ENCODE results near the gene ZC3H18.
A peak's percentile ranks its signal among the peaks of the same experiment; 100 is the strongest.

Gene ZC3H18

DNA sequence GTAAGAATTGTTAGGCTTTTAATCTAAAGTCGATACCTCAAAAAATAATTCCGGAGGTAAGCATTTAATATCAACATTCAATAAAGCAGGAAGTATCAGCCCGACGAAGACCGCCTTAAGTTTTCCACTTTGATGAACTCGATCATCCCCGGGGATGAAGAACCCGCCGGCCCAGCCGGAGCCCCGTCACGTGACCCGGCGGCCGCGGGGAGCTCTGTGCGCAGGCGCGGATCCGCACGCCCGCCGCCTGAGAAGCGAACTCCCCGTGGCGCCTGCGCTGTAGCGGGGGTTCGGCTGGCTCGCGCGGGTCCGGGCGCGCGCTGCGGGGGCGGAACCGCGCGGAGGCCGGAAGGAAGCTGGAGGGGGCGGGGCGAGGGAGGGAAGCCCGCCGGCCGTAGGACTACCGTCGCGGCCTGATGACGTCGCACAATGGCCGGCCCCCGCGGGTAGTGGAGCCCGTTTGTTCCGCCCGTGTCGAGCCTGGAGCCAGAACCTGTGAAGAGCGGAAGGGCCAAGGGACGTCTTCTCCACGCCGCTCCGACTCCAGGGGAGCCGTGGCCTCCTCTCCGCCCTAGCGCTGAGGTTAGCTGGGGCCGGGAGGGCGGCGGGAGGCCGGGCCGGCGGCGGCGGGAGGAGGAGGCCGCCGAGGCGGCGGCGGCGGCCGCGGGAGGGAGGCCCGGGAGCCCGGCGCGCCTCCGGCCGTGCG is at the start of gene ZC3H18:
ZC3H18 (plus strand) TSS at position 419 of the 706 bp plus-strand sequence. CDS start 6,721 bp downstream, outside the sequence.
- peak; percentile 95 for DNase-seq (ENCODE audit: low read depth)

DNA sequence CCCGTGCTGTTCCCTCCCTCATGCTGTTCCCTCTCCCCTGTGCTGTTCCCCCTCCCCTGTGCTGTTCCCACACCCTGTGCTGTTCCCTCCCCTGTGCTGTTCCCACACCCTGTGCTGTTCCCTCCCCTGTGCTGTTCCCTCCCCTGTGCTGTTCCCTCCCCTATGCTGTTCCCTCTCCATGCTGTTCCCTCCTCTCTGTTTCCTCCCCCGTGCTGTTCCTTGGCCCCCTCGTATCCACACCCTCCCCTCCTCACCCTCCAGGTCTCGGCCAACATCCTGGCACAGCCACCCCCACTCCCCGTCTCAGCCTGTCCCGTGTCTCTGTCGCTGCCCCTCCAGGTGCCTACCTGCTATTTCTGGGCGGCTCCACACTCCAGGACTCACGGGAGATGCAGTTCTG is 48.5 kb upstream of the ZC3H18 start:
- DNase-seq (ENCODE audit: low read depth) = no peak

DNA sequence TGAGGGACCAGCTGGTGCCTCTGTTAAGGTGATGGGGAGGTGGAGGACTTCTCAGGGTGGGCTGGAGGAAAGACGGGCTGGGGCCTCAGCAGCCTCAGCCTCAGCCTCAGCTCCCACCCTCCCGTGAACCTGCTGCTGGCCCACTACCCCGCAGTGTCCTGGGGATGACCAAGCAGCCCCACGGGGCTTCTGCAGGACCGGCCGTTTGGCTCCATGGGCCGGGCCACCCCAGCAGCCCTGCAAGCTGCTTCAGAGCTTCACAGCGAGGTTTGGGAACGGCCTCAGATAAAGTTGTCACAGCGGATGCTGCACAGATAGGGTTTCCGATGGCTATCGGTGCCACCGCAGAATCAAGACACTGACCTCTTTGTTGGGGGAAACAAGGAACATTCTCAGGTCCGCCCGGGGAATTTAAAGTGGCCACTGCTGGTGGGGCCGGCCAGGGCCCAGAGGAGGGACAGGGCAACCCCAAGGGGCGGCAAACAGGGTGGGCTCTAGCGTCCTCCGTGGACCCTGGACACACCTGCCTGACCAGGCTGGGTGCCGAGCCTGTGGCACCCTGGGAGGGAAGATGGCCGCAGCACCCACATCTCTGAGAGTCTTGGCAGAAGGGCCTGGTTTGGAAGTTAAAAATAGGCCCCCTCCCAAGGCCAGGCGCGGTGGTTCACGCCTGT is 47.8 kb upstream of the ZC3H18 start:
- DNase-seq (ENCODE audit: low read depth) = no peak

DNA sequence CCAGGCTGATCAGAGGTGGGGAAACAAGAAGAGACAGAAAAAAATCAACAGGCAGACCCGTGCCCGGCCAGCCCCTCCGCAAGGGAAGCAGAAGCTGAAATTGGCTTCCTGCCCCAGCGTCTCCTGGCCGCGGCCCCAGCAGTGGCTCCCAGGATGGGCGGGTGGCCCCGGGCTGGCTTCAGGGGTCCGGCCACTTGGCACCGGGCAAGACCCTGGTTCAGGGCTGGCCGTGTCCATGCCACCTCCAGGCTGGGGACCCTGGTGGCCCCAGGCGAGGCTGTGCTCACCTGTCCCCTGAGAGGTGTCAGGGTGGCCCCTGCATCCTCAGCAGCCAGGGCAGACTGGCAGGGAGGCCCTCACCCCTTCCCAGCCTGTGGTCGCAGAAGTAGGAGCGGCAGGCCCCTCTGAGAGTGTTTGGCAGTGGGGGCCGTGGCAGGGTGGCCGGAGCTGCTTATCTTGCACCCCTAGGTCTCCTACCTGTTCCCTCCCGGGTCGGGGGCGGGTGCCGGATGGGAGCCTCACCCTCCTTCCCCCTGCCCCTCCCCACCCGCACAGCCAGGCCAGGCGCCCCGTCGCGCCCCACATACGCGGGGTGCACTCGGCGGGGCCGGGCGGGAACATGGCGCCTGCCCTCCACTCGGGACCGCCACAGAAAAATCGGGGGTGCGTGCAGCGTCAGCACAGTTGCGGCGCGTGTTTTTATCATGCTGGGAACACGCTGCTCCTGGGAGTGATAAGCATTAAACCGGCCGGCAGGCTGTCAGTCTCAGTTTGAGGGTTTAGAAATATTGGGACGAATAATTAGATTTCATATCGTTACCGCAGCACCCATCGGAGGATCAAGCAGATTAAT is 46.7 kb upstream of the ZC3H18 start:
- DNase-seq (ENCODE audit: low read depth) = no peak

DNA sequence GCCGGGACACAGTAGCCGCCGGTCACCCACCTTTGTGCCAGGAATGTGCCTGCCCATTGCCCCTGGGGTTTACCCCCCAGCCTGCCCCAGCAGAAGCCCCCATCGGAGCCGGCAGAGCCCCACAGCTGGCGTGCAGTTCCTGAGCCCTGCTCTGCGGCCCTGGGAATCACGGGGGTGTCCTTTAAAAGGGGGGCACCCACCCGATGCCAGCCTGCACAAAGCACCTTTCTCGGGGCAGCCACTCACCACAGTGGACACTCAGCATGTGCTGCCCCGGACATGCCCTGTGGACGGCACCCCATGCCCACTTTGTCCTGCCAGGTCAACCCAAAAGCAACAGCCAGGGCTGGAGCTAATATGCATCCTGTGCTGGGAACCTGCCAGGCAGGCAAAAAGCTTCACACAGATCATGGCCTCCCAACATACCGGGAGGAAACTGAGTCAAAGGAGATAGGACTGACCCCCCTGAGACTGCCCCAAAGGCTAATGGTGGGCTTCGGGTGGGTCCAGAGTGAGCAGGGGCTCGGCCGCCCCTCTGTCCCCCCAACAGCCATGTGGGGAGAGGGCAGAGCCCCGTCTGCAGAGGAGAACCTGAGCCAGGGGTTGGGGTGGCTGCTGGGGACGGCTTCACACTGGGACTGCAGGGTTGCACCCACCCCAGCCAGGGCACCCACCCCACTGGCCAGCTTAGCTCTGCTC is 45.8 kb upstream of the ZC3H18 start:
- no peak for DNase-seq (ENCODE audit: low read depth)

DNA sequence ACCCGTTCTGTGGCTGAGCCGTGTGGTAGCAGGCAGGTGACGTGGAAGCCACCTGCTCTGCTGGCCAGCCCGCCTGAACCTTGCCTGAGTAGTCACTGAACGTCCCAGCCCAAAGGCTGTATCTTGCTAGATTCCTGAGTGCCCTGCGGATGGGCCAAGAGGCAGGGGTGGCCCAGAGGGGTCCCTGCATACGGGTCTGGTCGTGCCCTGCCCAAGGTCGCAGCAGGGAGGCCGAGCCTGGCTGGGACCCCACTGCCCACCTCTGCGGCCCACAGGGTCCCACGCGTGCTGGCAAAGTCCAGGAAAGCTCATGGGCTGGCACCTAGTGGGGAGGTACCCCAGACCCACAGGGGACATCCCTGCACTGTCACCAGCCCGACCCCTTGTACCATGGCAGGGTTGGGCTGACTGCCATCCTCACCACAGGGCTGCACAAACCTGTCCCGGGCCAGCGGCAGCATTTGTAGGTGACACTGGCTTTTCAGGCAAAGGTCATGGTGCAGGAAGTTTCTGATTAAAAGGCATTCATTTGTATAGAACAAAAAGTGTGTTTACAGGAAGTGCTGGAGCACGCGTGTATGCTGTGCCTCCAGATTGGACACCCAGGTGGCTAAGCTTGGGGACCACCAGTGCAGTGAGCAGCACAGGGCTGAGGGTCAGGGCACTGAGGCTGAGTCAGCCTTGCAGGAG is 45.1 kb upstream of the ZC3H18 start:
- DNase-seq (ENCODE audit: low read depth) = no peak

DNA sequence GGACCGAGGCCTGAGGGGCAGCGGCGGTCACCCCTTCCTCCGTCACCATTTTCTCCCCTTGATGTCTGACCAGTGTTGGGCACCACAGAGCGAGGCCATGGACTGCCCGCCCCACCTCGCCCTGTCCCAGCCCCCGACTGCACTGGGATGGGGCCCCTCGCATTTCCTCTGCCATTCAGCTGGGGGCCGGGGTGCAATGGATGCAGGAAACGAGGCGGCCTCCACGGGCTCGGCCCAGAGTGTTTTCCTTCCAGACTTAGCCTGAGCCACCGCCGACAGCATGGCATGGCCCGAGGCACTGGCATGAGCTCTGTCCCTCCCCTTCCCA is 44.6 kb upstream of the ZC3H18 start:
- DNase-seq (ENCODE audit: low read depth) = no peak

DNA sequence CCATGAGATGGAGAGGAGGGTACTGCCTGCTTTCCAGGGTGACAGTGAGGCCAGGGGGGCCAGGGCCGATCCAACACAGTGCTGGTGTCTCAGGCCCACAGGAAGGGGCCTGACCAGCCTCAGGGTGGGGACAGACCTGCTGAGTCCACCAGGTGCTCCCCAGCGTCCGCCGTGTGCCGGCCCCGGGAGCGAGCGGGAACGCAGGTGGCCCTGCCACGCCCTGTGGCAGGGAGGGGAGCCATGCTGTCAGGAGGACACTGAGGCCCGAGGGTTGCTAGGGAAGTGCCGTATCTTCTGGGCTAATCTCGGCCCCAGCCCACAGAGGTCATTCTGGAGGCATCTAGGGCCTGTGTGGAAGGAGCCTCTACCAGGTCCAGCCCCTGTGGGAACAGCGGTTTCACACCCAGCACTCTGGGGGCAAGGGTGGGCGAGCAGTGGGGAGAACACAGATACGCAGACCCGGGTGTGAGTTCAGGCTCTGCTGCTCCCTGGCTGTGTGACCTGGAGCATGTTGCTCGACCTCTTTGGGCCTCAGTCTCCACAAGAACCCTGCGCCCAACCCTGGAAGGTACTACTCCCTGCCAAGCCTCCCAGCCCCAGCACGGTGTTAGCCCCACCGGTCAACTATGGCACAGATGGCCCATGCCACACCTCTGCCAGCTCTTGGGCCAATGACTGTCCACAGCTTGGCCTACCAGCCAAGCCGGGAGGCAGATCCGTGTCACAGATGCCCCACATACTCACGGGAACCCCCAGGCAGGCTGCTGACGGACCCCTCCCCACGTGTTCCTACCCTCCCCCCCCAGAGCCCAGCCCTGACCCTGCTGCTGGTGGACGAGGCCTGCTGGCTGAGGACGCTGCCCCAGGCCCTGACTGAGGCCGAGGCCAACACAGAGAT is 43.9 kb upstream of the ZC3H18 start:
- DNase-seq (ENCODE audit: low read depth) = no peak

DNA sequence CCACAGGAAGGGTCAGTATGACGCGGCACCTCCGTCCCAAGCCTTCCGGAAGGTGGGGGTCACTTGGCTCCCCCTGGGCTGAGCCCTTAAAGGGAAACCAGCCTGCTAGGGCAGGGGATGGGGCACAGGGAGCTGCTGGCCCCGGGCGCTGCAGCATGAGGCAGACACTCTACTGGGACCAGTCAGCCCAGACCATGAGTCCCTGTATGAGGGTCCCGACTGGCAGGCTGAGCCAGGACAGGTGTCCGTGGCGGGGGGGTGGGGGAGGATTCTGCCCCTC is 43.4 kb upstream of the ZC3H18 start:
- DNase-seq (ENCODE audit: low read depth) = no peak

DNA sequence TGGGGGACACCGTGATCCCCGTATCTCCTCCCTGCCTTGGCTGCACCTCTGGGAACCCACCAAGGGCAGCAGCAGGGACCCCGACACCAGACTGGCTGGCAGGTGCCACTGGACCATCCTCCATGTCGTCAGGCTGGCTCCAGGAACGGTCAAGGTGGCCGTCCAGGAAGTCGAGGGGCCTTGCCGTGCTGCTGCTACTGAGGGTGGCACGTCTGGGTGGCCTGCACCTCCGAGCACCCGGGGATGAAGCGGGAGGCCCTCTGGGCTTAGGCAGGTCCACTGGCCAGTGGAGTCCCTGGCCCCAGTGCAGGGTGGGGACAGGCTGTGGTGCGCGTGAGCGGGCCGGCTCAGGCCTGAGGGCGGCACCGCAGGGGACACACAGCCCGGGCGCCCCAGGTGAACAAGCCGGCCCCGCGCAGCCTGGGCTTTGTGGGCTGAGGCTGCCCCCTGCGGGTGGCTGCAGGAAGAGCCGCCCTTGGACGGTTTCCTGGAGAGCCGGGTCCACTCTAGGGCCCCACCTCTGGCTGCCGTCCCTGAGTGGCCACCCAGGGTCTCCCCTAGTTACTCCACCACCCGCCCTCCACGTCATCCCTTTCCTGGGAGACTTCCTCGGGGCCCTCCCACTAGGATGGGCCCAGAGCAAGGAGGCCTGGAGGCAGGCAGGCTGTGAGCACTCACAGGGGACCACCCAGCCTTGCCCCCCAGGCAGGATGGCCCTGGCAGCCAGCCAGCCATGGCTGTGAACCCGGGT is 42.8 kb upstream of the ZC3H18 start:
- DNase-seq (ENCODE audit: low read depth) = peak; percentile 64

DNA sequence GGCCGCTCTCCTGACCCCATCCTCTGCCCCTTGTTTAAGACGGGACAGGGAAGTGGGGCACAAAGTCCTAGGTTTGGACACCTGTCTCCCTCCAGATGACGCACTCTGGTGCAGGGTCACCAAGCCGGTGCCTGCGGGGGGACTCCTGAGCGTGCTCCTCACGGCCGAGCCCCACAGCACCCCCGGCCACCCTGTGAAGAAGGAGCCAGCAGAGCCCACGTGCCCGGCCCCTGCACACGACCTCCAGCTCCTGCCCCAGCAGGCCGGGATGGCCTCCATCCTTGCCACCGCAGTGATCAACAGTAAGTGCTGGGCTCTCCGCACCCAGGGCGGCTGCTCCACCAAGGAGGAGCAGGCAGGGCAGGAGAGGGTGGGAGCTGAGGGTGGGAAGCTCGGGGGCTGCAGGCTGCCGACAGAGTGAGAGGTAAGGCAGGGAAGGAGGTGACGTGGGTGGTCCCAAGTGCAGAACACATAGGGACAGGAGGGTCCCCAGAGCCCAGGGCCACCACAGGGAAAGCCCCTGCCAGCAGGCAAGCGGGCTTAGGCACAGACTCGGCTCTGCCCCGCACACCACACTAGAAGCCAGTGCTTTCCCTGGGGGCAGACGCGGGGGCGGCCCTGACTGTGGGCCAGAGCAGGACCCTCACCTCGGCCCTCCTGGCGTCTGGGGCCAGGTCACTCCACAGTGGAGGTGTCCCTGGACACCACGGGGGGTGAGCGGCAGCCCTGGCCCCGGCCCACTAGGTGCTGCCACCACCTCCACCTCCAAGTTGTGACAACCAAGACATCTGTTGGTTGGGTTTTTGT is 42.1 kb upstream of the ZC3H18 start:
- no peak for DNase-seq (ENCODE audit: low read depth)

DNA sequence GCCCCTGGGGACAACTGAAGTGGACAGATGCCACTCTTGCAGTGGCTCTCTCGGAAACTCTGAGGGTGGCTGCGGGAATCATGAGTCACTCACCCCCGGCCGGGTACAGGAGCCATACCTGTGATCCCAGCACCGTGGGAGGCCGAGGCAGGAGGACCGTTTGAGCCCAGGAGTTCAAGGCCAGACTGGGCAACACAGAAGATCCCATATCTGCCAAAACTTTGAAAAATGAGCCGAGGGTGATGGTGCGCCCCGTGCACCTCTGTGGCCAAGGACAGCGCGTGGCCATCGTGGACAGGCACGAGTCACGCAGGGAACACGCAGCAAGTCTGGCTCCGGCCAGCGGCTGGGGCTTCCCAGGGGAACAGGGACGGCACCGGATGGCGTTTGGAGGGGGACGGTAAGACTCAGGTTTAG is 41.3 kb upstream of the ZC3H18 start:
- no peak for DNase-seq (ENCODE audit: low read depth)

DNA sequence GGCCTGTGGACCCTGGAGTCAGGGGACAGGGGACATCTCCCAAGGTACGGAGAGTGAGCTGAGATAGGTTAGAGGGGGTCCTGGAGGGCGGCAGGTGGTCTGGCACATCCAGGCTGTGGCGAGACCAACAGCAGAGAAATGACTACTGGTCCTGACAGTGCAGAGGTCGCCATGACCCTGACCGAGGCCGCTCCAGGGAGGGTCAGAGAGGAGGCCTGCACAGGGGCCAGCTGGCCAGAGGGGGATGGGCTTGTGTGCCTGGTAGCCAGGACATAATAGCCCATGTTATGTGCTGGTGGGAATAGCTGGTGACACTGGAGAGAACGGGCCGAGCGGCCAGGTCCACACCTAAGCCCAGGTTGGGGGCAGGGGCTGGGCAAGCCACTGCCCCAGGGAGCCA is 40.6 kb upstream of the ZC3H18 start:
- DNase-seq (ENCODE audit: low read depth) = no peak

DNA sequence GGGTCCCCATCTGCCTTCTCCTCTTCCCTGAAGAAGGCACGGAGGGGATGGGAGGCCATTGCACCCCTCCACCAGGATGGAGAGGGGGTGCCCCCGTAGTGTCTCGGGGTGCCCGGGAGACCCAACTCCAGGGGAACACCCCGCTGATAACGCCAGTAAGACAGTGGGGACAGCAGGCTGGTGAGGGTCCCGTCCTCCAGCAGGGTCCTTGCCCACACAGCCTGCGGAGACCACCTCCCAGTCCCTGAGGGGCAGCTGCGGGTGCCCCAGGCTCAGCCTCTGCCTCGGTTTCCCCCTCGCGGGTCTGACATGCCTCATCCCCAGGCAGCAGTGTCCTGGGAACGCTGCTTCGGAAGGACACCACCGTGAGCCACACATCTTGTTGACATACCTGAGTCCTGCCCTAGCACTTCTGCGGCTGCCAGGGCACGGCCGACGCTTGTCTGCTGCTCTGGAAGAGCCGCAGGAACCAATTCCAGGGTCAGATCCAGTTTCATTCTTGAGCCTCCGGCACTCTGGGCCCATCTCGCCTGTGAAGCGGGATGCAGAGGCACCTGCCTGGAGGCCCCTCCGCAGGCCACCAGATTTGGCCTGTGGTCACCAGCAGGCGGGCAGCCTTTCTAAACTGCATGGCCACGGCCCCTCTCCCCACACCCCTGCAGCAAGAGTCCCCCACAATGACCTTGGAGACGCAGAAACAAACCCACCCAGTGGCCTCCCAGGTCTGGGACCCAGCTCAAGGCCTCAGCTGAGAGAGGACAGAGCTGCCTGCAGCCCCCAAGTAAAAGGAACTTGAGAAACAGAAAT is 39.9 kb upstream of the ZC3H18 start:
- no peak for DNase-seq (ENCODE audit: low read depth)

DNA sequence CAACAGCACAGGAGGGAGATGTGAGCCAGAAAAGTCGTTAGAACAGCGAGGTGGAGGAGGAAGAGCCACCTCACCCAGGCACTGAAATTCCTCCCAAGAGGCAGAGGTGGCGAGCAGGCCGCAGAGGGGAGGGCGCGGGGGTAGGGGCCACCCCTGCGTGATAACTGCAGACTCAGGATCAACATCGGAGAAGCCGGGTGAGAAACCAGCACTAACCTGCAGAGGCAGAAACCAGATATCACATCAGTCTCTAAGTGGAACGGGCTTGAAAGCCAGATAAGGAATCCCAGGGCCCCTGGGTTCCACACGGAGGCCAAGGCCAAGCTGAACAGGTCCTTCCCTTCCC is 39.4 kb upstream of the ZC3H18 start:
- DNase-seq (ENCODE audit: low read depth) = no peak

DNA sequence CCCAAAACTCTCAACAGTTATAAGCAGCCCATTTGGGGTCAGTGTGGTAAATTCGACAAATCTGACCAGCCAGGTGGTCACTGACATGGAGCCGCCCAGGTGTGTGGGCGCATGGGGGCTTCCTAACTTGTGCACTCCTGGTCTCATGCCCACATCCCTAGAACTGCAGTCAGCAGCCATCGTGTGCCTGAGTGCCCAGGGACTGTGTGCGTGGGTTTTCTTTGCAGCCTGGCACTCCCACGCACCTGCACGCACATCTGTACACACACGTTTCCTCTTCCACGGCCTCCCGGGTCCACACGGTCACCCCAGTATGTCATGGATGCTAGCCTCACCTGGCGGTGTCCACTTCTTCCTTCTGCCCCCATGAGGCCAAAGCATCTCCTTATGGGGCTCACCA is 38.9 kb upstream of the ZC3H18 start:
- DNase-seq (ENCODE audit: low read depth) = no peak

DNA sequence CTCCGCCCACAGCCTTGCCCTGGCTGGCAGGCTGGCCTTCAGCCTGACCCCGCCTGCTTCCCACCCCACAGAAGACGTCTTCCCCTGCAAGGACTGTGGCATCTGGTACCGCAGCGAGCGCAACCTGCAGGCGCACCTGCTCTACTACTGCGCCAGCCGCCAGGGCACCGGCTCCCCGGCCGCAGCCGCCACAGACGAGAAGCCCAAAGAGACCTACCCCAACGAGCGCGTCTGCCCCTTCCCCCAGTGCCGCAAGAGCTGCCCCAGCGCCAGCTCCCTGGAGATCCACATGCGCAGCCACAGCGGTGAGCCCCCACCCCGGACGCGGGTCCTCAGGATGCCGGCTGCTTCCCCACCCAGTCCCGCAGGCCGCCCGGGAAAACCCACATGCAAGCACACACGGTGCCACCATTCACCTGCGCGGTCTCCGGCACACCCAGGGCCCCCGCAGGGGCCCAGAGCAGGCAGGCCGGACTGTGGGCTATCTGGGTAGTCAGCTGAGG is 38.2 kb upstream of the ZC3H18 start:
- DNase-seq (ENCODE audit: low read depth) = no peak

DNA sequence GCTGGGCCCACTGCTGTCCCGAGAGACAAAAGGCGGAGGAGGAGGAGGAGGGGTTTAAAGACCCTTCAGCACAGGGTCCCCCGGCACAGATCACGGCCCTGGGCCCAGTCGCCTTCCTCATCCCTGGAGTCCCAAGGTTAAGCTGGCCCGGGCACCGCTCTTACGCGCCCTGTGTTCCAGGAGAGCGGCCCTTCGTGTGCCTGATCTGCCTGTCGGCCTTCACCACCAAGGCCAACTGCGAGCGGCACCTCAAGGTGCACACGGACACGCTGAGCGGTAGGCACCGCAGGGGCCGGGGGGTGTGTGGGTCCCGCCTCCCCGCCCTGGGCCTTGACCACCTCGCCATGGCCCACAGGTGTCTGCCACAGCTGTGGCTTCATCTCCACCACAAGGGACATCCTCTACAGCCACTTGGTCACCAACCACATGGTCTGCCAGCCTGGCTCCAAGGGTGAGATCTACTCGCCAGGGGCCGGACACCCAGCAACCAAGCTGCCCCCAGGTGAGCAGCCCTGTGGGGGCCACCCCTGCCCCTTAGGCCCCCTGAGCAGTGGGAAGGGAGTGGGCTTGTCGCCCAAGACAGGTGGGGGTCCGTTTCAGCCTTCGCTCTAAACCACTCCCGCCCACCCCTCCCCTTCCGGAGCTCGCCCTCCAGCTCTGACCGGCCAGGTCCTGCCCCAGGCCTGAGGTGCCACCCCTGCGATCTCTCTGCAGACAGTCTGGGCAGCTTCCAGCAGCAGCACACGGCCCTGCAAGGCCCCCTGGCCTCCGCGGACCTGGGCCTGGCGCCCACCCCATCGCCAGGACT is 37.6 kb upstream of the ZC3H18 start:
- DNase-seq (ENCODE audit: low read depth) = no peak
